Measurements from ENCODE around the gene WDR12. TPM values are rescaled to one million over a fixed set of nuclear protein-coding genes. Genes with fewer than 3 reads are reported as not detected.

WDR12 gene
- total and polyA plus RNA-seq, 9 of the 15 experiments (the other 6 are each of a cell fraction or from before 2014, with no cell fraction given), result 109 to 554 (median 174) TPM

DNA sequence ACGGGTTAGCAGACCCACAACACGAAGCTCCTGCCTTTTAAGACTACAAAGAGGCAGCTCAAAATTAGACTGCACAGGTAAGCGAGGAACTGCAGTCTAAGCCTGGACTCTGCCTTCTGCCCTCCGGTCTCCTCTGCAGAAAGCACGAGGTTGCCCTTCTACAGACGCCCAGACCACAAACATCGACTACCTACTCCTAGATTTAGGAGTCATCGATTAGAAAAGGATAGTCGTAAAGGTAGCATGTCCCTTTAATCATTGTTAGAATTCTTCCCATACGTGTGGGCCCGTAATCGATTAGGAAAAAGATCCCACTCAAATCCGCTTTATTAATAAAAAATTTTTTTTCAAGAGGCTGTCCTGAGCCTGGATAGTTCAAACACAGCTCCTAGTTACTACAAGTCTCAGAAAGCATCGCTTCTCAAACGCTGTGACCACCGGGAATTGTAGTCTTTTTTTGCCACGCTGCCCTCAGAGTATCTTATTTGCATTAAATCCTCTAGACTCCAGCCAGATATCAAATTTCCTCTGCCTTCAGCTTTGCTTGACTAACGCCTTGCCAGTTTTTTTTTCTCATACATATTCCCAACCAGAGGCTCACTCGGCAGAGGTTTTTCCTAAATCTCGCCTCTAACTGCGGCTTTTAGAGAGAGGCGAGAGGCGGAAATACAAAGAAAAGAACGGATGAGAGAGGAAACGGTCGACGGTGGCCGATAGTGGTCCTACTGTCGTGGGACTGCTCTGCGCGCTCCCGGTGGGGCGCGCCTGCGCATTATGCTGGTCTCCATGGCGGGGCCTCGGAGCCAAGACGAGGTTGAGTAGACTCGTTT, at the start of gene WDR12, which contains the start of gene CARF (continued):
- TF ChIP-seq, protein P1, sequence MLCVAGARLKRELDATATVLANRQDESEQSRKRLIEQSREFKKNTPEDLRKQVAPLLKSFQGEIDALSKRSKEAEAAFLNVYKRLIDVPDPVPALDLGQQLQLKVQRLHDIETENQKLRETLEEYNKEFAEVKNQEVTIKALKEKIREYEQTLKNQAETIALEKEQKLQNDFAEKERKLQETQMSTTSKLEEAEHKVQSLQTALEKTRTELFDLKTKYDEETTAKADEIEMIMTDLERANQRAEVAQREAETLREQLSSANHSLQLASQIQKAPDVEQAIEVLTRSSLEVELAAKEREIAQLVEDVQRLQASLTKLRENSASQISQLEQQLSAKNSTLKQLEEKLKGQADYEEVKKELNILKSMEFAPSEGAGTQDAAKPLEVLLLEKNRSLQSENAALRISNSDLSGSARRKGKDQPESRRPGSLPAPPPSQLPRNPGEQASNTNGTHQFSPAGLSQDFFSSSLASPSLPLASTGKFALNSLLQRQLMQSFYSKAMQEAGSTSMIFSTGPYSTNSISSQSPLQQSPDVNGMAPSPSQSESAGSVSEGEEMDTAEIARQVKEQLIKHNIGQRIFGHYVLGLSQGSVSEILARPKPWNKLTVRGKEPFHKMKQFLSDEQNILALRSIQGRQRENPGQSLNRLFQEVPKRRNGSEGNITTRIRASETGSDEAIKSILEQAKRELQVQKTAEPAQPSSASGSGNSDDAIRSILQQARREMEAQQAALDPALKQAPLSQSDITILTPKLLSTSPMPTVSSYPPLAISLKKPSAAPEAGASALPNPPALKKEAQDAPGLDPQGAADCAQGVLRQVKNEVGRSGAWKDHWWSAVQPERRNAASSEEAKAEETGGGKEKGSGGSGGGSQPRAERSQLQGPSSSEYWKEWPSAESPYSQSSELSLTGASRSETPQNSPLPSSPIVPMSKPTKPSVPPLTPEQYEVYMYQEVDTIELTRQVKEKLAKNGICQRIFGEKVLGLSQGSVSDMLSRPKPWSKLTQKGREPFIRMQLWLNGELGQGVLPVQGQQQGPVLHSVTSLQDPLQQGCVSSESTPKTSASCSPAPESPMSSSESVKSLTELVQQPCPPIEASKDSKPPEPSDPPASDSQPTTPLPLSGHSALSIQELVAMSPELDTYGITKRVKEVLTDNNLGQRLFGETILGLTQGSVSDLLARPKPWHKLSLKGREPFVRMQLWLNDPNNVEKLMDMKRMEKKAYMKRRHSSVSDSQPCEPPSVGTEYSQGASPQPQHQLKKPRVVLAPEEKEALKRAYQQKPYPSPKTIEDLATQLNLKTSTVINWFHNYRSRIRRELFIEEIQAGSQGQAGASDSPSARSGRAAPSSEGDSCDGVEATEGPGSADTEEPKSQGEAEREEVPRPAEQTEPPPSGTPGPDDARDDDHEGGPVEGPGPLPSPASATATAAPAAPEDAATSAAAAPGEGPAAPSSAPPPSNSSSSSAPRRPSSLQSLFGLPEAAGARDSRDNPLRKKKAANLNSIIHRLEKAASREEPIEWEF (CRISPR knock-in tag; IDR thresholded peaks at IDR 0.05), result peak; percentile 54; the same call in 1 of the 2 replicates
- TF ChIP-seq, protein P2, sequence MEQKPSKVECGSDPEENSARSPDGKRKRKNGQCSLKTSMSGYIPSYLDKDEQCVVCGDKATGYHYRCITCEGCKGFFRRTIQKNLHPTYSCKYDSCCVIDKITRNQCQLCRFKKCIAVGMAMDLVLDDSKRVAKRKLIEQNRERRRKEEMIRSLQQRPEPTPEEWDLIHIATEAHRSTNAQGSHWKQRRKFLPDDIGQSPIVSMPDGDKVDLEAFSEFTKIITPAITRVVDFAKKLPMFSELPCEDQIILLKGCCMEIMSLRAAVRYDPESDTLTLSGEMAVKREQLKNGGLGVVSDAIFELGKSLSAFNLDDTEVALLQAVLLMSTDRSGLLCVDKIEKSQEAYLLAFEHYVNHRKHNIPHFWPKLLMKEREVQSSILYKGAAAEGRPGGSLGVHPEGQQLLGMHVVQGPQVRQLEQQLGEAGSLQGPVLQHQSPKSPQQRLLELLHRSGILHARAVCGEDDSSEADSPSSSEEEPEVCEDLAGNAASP (IDR thresholded peaks at IDR 0.05), result no peak
- peak; percentile 65 for TF ChIP-seq RBFOX2 (IDR thresholded peaks at IDR 0.05; ENCODE audit: low read depth, low read length)
- no peak for TF ChIP-seq SMAD2 (IDR thresholded peaks at IDR 0.05; ENCODE audit: low read depth, low read length)
- TF ChIP-seq ZNF785 (CRISPR knock-in tag; IDR thresholded peaks at IDR 0.05), result no peak
- no peak for TF ChIP-seq SRSF3 (IDR thresholded peaks at IDR 0.05; ENCODE audit: insufficient read depth, low read length)
- TF ChIP-seq, protein P3, sequence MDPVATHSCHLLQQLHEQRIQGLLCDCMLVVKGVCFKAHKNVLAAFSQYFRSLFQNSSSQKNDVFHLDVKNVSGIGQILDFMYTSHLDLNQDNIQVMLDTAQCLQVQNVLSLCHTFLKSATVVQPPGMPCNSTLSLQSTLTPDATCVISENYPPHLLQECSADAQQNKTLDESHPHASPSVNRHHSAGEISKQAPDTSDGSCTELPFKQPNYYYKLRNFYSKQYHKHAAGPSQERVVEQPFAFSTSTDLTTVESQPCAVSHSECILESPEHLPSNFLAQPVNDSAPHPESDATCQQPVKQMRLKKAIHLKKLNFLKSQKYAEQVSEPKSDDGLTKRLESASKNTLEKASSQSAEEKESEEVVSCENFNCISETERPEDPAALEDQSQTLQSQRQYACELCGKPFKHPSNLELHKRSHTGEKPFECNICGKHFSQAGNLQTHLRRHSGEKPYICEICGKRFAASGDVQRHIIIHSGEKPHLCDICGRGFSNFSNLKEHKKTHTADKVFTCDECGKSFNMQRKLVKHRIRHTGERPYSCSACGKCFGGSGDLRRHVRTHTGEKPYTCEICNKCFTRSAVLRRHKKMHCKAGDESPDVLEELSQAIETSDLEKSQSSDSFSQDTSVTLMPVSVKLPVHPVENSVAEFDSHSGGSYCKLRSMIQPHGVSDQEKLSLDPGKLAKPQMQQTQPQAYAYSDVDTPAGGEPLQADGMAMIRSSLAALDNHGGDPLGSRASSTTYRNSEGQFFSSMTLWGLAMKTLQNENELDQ (CRISPR knock-in tag; IDR thresholded peaks at IDR 0.05; ENCODE audit: borderline replicate concordance), result no peak
- TF ChIP-seq, protein P4, sequence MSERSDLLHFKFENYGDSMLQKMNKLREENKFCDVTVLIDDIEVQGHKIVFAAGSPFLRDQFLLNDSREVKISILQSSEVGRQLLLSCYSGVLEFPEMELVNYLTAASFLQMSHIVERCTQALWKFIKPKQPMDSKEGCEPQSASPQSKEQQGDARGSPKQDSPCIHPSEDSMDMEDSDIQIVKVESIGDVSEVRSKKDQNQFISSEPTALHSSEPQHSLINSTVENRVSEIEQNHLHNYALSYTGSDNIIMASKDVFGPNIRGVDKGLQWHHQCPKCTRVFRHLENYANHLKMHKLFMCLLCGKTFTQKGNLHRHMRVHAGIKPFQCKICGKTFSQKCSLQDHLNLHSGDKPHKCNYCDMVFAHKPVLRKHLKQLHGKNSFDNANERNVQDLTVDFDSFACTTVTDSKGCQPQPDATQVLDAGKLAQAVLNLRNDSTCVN (CRISPR knock-in tag; IDR thresholded peaks at IDR 0.05), result no peak
- TF ChIP-seq IFI16 (CRISPR knock-in tag; IDR thresholded peaks at IDR 0.05), result no peak
- no peak for TF ChIP-seq RB1 (IDR thresholded peaks at IDR 0.05; ENCODE audit: low read depth)
- TF ChIP-seq ZFP36 (IDR thresholded peaks at IDR 0.05; ENCODE audit: low read depth, low read length, partially characterized antibody), result no peak
- TF ChIP-seq EP300 (IDR thresholded peaks at IDR 0.05; ENCODE audit: low read length), result no peak
- no peak for TF ChIP-seq BCOR (IDR thresholded peaks at IDR 0.05)
- 0 out of 2 replicates have a peak, but pooled peaks have one; percentile 55 for TF ChIP-seq KAT7 (CRISPR knock-in tag; IDR thresholded peaks at IDR 0.05; ENCODE audit: borderline replicate concordance)
- TF ChIP-seq RBM39 (optimal IDR thresholded peaks at IDR 0.05; ENCODE audit: low read depth, low read length), result peak; percentile 52
- no peak for TF ChIP-seq ETV5 (CRISPR knock-in tag; IDR thresholded peaks at IDR 0.05; ENCODE audit: low read depth)

Measured in K562 (cell line).